Thyroid gland (tissue), 4 donors: ENCODE measurements around the gene SIGLEC10. TPM values are rescaled to one million over a fixed set of nuclear protein-coding genes. Genes with fewer than 3 reads are reported as not detected.
"Not testable (repeated sequence)": the region's sequence is repeated elsewhere in the genome, so short reads cannot be mapped to it uniquely, and the experiment has no call there.

Source experiments
- DNase-seq, 2 donors: peaks; one replicate each; pipeline ENCODE4 v3.0.0-alpha.2; 2019
- H3K27ac ChIP-seq, 3 donors: fragments of 200-600 bp; sonication (generic); 1 replicate in 2 of 3; 2 replicates in 1 of 3; pipeline ENCODE4 v1.5.1; 2016 to 2019; ENCODE audit warnings: mild to moderate bottlenecking in 1 of 3, moderate library complexity in 1 of 3
- H3K27me3 ChIP-seq: fragments of 200-600 bp; sonication (generic); one replicate; pipeline ENCODE4 v1.5.1; 2019
- H3K36me3 ChIP-seq, 2 donors: fragments of 200-600 bp; sonication (generic); one replicate each; pipeline ENCODE4 v1.5.1; 2016 to 2019
- H3K4me1 ChIP-seq, 2 donors: fragments of 200-600 bp; sonication (generic); one replicate each; pipeline ENCODE4 v1.5.1; 2017 to 2019
- H3K4me3 ChIP-seq, 3 donors: fragments of 200-600 bp; sonication (generic); replicated peaks in 1 of 3; 1 replicate in 2 of 3; 2 replicates in 1 of 3; pipeline ENCODE4 v1.5.1; 2016; ENCODE audit warnings: mild to moderate bottlenecking in 1 of 3
- H3K9me3 ChIP-seq: fragments of 200-600 bp; sonication (generic); one replicate; pipeline ENCODE4 v1.5.1; 2017
- CTCF ChIP-seq, 6 experiments: fragments of 200-600 bp in 3 of 6; fragments of 450-650 bp in 3 of 6; sonication (generic) in 3 of 6; IDR thresholded peaks; one replicate each; pipeline ENCODE4 v1.5.1; 2016 to 2019; ENCODE audit warnings: antibody characterized with exemption in 6 of 6, mild to moderate bottlenecking in 2 of 6, inconsistent platforms in 1 of 6, moderate library complexity in 1 of 6
- POLR2A ChIP-seq, 2 donors: fragments of 450-650 bp; IDR thresholded peaks; one replicate each; pipeline ENCODE4 v1.6.1; 2017; ENCODE audit warnings: antibody characterized with exemption in 2 of 2, mild to moderate bottlenecking in 2 of 2, moderate library complexity in 1 of 2
- WGBS, 2 donors: methylation state at CpG; one replicate each; pipeline ENCODE4 v1.1.5; 2017; 5-methylcytosine and 5-hydroxymethylcytosine counted together
- intact Hi-C: fragments of 100-400 bp; cut with DNase I; formaldehyde crosslinking; loops from one replicate; pipeline ENCODE4 v1.15.1; 2023
- total RNA-seq, 4 donors: library from RNA; depleted of rRNA; stranded (reverse); fragments of >200 nt; gene quantifications; one replicate each; pipeline ENCODE4 v1.2.3, GENCODE V29; 2016

SIGLEC10 gene
- total RNA-seq, 4 donors from 2014 or later: 1.3 to 5.3 (median 2.9) TPM

GRCh38 chr19:51427201-51427600 lies 9.8 kb upstream of the SIGLEC10 start:
- WGBS, 2 donors: 63 to 66% methylated on average over 3 of the region's 3 CpGs
- no peak for DNase-seq
- Histone ChIP-seq H3K4me1 (no peaks in the 10 kb centered on the region), H3K36me3 (no peaks in the 10 kb centered on the region), H3K4me3 (no peak overlapping the region), H3K27me3 (no peaks in the 10 kb centered on the region), H3K27ac (no peak overlapping the region), H3K9me3 (no peaks in the 10 kb centered on the region)
- TF ChIP-seq POLR2A (IDR thresholded peaks at IDR 0.05) (no peak), CTCF (IDR thresholded peaks at IDR 0.05) (no peak)
- intact Hi-C loops: no loop called here

GRCh38 chr19:51422053-51422448 lies 4.6 kb upstream of the SIGLEC10 start:
- TF ChIP-seq CTCF (IDR thresholded peaks at IDR 0.05) (peak; percentile 65 to 97 (median 81)), POLR2A (IDR thresholded peaks at IDR 0.05) (no peak)
- intact Hi-C loops: no loop called here
- 12 to 23% methylated on average over 8 to 19 of the region's 19 CpGs for whole genome bisulfite sequencing, 2 donors
- Histone ChIP-seq H3K9me3 (no peaks in the 10 kb centered on the region), H3K27me3 (no peaks in the 10 kb centered on the region), H3K36me3 (no peaks in the 10 kb centered on the region), H3K27ac (no peak overlapping the region), H3K4me3 (no peak overlapping the region), H3K4me1 (no peaks in the 10 kb centered on the region)
- DNase-seq: peak; percentile 71 to 78

GRCh38 chr19:51421229-51422052 lies 4.0 kb upstream of the SIGLEC10 start:
- no peak overlapping the region for H3K4me3 ChIP-seq
- TF ChIP-seq POLR2A (IDR thresholded peaks at IDR 0.05): no peak
- intact Hi-C loops: no loop called here
- H3K9me3 ChIP-seq: no peaks in the 10 kb centered on the region
- H3K4me1 ChIP-seq: no peaks in the 10 kb centered on the region
- DNase-seq: no peak
- 14 to 18% methylated on average over 31 to 33 of the region's 39 CpGs for WGBS, 2 donors
- no peaks in the 10 kb centered on the region for H3K27me3 ChIP-seq
- no peaks in the 10 kb centered on the region for H3K36me3 ChIP-seq
- H3K27ac ChIP-seq: no peak overlapping the region

GRCh38 chr19:51420511-51420910 lies 3.1 kb upstream of the SIGLEC10 start:
- H3K36me3 ChIP-seq, intact Hi-C loops, H3K4me1 ChIP-seq, H3K4me3 ChIP-seq, DNase-seq, H3K9me3 ChIP-seq, H3K27ac ChIP-seq, H3K27me3 ChIP-seq: not testable (repeated sequence)
- WGBS, 2 donors: 86 to 87% methylated on average over 11 of the region's 11 CpGs

GRCh38 chr19:51418707-51419106 lies 1.3 kb upstream of the SIGLEC10 start:
- no peak for TF ChIP-seq CTCF (IDR thresholded peaks at IDR 0.05)
- no peak for TF ChIP-seq POLR2A (IDR thresholded peaks at IDR 0.05)
- 86% methylated on average over 2 of the region's 2 CpGs for WGBS, 2 donors
- DNase-seq: no peak
- Histone ChIP-seq H3K27ac (no peak overlapping the region), H3K4me1 (no peaks in the 10 kb centered on the region), H3K4me3 (no peak overlapping the region), H3K9me3 (no peaks in the 10 kb centered on the region), H3K27me3 (no peaks in the 10 kb centered on the region), H3K36me3 (no peaks in the 10 kb centered on the region)
- intact Hi-C loops: no loop called here

GRCh38 chr19:51417810-51418157 lies 342 bp upstream of the SIGLEC10 start:
- H3K27me3 ChIP-seq: no peaks in the 10 kb centered on the region
- DNase-seq: no peak
- no peaks in the 10 kb centered on the region for H3K9me3 ChIP-seq
- H3K4me1 ChIP-seq: no peaks in the 10 kb centered on the region
- 78 to 80% methylated on average over 3 of the region's 3 CpGs for WGBS, 2 donors
- TF ChIP-seq CTCF (IDR thresholded peaks at IDR 0.05): no peak
- H3K36me3 ChIP-seq: no peaks in the 10 kb centered on the region
- intact Hi-C loops: no loop called here
- H3K27ac ChIP-seq: no peak overlapping the region
- no peak overlapping the region for H3K4me3 ChIP-seq

- H3K27ac ChIP-seq, intact Hi-C loops, H3K4me3 ChIP-seq, H3K27me3 ChIP-seq, H3K9me3 ChIP-seq, H3K36me3 ChIP-seq, H3K4me1 ChIP-seq, DNase-seq: not testable (repeated sequence)
- 47 to 65% methylated on average over 5 to 11 of the region's 15 CpGs for WGBS, 2 donors
Measured at GRCh38 chr19:51416422-51416821, 1.0 kb downstream of the SIGLEC10 start.
